ENCODE data around the gene GCGR. TPM values are rescaled to one million over a fixed set of nuclear protein-coding genes. Genes with fewer than 3 reads are reported as not detected.

GCGR gene
- total RNA-seq (2014; rRNA removed; shearing (Covaris generic)), result 0.07 and 0.11 TPM in 2 replicates

- DNase-seq, result peak; percentile 88
- H3K27me3 ChIP-seq (ENCODE audit: control insufficient read depth, insufficient read depth, low read length), result peaks cover 58% of the 10 kb centered on the region
- H3K36me3 ChIP-seq (replicated peaks; ENCODE audit: control insufficient read depth, insufficient read depth, low read length), result no peaks in the 10 kb centered on the region
- H3K4me3 ChIP-seq (ENCODE audit: insufficient read depth, low read depth, low read length), result peak within 1 kb of the TSS; percentile 30
These were observed at the start of gene GCGR for GRCh38 chr17:81803728-81804558. GCGR (plus strand) TSS chr17:81804150; CDS start chr17:81809019, 4,869 bp downstream.

DNA sequence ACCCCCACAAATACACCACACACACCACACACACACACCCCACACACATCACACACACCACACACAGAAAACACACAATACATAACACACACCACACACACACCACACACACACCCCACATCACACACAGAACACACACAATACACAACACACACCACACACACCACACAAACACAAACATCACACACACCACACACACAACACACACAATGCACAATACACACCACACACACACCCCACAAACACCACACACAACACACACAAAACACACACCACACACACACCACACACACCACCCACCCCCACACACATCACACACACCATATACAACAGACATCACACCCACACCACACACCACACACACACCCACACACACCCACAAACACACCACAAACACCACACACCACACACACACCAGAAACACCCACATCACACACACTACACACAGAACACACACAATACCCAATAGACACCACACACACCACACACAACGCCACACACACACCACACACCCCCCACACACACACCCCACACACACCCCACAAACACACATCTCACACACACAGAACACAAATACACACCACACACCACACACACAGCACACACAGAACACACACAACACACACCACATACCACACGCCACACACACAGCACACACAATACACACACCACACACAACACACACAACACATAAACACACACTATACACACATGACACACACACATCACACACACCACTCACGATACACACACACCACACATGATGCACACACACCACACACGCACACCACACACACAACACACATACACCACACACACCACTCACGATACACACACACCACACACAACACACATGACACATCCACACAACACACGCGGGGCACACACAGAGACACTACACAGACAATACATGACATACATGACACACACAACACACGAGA lies 11.0 kb upstream of the GCGR start:
- no peaks in the 10 kb centered on the region for H3K36me3 ChIP-seq (replicated peaks; ENCODE audit: control insufficient read depth, insufficient read depth, low read length)
- no peak overlapping the region for H3K4me3 ChIP-seq (ENCODE audit: insufficient read depth, low read depth, low read length)
- no peaks in the 10 kb centered on the region for H3K27me3 ChIP-seq (ENCODE audit: control insufficient read depth, insufficient read depth, low read length)
- DNase-seq, result no peak

DNA sequence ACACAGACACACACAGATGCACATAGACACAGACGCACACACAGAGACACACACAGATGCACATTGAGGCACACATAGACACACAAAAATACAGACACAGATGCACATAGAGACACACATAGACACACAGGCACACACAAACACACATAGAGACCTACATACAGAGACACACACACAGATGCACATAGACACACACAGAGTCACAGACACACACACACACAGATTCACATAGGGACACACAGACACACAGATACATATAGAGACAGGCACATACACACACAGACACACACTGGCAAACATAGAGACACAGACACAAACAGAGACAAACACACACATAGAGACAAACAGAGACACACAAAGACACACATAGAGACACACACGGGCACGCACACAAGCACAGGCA lies 9.9 kb upstream of the GCGR start:
- H3K27me3 ChIP-seq (ENCODE audit: control insufficient read depth, insufficient read depth, low read length), result no peaks in the 10 kb centered on the region
- no peak overlapping the region for H3K4me3 ChIP-seq (ENCODE audit: insufficient read depth, low read depth, low read length)
- no peak for DNase-seq
- no peaks in the 10 kb centered on the region for H3K36me3 ChIP-seq (replicated peaks; ENCODE audit: control insufficient read depth, insufficient read depth, low read length)

- Histone ChIP-seq H3K4me3 (ENCODE audit: insufficient read depth, low read depth, low read length) (no peak overlapping the region), H3K36me3 (replicated peaks; ENCODE audit: control insufficient read depth, insufficient read depth, low read length) (no peaks in the 10 kb centered on the region), H3K27me3 (ENCODE audit: control insufficient read depth, insufficient read depth, low read length) (no peaks in the 10 kb centered on the region)
- DNase-seq, result peak; percentile 58
These were observed 9.4 kb upstream of the GCGR start for GRCh38 chr17:81794509-81794908.

DNA sequence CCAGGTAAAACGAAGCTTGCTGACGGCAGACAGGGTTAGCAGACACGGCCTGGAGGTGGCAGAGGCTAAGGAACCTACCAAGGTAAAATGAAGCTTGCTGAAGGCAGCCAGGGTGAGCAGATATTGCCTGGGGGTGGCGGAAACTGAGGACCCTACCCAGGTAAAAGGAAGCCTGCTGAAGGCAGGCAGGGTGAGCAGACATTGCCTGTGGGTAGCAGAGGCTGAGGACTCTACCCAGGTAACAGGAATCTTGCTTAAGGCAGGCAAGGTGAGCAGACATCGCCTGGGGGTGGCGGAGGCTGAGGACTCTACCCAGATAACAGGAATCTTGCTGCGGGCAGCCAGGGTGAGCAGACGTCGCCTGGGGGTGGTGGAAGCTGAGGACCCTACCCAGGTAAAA lies 2.6 kb upstream of the GCGR start:
- Histone ChIP-seq H3K4me3 (ENCODE audit: insufficient read depth, low read depth, low read length) (no peak overlapping the region), H3K36me3 (replicated peaks; ENCODE audit: control insufficient read depth, insufficient read depth, low read length) (no peaks in the 10 kb centered on the region), H3K27me3 (ENCODE audit: control insufficient read depth, insufficient read depth, low read length) (peaks cover 51% of the 10 kb centered on the region)
- no peak for DNase-seq

DNA sequence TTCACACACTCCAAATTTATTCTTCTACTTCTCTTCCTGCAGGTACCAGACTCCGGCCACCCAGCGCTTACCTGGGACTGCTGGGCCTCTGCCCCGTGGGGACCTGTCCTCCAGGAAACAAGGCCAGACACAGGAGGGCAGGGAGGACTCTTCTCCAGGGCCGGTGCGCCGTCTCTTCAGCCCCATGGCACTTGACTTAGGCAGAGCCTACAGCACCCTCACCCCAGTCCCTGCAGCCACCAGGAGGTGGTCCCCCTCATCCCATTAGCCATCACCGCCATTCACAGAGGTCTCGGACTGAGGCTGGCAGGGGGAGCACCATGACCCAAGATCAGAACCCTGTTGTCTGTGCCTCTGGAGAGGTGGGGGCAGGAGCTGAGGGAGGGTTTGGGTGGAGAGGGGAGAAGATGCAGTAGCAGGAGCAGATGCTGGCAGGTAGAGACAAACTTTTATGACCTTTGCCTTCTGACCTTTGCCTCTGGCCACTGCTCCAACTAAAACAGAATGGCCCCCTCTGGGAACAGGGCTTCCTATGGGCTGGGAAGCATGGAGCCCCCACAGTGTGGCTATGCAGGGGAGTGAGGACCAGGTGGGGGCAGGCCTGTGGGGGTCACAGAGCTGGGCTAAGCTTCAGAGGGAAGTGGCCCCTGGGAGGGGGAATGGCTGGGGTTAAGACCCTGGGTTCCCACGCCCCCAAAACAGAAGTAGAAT lies 1.7 kb upstream of the GCGR start:
- Histone ChIP-seq H3K27me3 (ENCODE audit: control insufficient read depth, insufficient read depth, low read length) (peaks cover 56% of the 10 kb centered on the region), H3K36me3 (replicated peaks; ENCODE audit: control insufficient read depth, insufficient read depth, low read length) (no peaks in the 10 kb centered on the region), H3K4me3 (ENCODE audit: insufficient read depth, low read depth, low read length) (no peak overlapping the region)
- DNase-seq, result no peak

- peak; percentile 78 for DNase-seq
- H3K4me3 ChIP-seq (ENCODE audit: insufficient read depth, low read depth, low read length), result peak overlapping the region; percentile 10; the same call in 1 of the 2 replicates
- peaks cover 58% of the 10 kb centered on the region for H3K27me3 ChIP-seq (ENCODE audit: control insufficient read depth, insufficient read depth, low read length)
- no peaks in the 10 kb centered on the region for H3K36me3 ChIP-seq (replicated peaks; ENCODE audit: control insufficient read depth, insufficient read depth, low read length)
These were observed 900 bp upstream of the GCGR start for GRCh38 chr17:81802856-81803643.

DNA sequence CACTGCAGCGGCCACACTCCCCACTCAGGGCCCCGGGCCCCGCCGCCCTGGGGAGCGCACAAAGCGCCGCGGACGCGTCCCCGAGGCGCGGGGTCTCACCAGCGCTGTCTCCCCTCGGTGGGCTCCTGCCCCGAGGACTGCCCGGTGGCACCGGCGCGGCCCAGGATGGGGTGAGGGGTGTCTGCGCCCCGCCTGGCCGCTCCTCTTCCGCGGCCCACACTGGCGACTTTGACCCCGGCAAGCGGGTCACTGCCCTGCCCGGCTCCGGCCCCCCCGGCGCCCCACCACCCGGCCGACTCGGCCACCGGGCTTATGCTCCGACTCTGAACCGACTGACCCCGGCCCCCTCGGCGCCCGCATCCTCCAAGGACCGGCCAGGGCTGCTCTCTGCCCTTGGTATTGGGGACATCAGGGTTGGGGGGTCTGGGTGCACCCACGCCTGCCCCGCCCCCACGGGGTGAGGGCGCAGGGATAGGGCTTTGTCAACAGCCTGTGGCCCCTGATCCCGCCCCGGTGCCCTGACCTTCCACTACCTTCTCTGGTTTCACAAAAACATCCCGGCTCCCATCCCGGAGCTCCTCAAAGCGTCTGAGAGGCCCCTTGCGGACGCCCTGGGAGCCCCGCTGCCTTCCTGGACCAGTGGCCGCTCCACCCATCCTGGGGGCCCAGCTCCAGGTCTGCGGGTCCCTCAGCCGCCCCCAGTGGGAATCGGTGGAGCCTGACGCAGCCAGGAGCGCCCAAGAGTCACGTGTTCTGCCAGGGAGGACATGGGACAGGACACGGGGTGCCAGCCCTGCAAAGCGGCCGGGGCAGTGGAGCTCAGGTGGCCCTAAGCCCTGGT lies 829 bp downstream of the GCGR start:
- DNase-seq, result peak; percentile 87
- peaks cover 58% of the 10 kb centered on the region for H3K27me3 ChIP-seq (ENCODE audit: control insufficient read depth, insufficient read depth, low read length)
- peak overlapping the region; percentile 27; the same call in 1 of the 2 replicates for H3K4me3 ChIP-seq (ENCODE audit: insufficient read depth, low read depth, low read length)
- H3K36me3 ChIP-seq (replicated peaks; ENCODE audit: control insufficient read depth, insufficient read depth, low read length), result no peaks in the 10 kb centered on the region

DNA sequence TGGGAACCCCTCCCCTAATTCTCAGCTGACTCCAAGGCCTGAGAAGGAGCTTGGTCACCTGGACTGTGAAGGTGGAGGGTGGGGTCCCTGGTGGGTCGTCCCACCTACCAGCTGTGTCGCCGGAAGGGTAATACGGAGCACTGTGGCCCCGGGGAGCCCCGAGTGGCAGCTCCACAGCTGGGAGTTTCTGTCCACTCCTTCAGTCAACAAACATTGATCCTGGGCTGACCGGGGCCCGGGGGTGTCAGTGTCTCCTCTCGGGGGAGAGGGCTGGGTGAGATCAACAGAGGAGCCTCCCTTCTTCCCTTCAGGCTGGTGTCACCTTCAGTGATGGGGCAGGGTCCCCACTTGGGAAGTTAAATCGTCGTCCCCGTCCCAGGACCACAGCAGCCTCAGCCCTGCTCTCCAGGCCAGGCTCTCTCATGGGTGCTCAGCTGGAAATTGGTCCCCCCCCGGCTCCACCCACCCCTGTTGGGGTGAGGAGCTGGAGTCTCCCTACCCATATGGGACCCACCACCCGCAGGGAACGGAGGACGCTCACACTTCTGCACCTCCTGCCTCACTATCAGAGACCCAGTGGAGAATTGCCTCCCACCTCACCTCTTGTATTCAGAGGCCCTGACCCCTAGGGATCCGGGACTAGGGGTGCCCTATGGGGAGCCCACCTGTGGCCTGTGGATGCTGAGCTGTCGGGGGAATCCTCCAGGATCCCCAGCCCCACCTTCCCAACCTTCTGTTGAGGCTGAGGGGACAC lies 1.9 kb downstream of the GCGR start:
- peak; percentile 60 for DNase-seq
- Histone ChIP-seq H3K36me3 (replicated peaks; ENCODE audit: control insufficient read depth, insufficient read depth, low read length) (no peaks in the 10 kb centered on the region), H3K4me3 (ENCODE audit: insufficient read depth, low read depth, low read length) (no peak overlapping the region), H3K27me3 (ENCODE audit: control insufficient read depth, insufficient read depth, low read length) (peaks cover 57% of the 10 kb centered on the region)

- peaks cover 51% of the 10 kb centered on the region for H3K27me3 ChIP-seq (ENCODE audit: control insufficient read depth, insufficient read depth, low read length)
- H3K36me3 ChIP-seq (replicated peaks; ENCODE audit: control insufficient read depth, insufficient read depth, low read length), result no peaks in the 10 kb centered on the region
- no peak overlapping the region for H3K4me3 ChIP-seq (ENCODE audit: insufficient read depth, low read depth, low read length)
- DNase-seq, result peak; percentile 83
These were observed 2.7 kb downstream of the GCGR start for GRCh38 chr17:81806461-81807209.

DNA sequence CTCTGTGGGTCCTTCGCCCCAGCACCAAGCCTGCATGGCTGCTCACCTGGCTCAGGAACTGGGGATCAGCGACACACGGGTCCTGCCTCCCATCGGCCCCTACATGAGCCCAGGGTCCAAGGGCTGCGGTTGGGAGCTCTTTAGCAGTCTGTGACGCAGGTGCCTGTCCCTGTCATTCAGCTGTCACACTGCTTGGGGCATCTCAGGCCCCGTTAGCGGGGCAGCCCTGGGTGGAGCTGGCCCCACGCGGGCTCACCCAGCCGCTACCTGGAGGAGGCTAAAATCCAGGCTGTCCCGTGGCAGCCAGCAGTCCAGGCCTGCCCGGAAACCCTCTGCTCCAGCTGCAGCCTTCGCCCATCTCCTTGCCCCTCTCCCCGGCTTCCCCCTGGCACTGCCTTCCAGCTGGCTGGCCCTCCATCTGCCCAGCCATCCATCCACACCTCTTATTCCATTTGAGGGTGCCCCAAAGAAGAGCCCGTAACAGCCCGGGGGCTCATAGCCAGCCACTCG lies 3.3 kb downstream of the GCGR start:
- Histone ChIP-seq H3K4me3 (ENCODE audit: insufficient read depth, low read depth, low read length) (no peak overlapping the region), H3K27me3 (ENCODE audit: control insufficient read depth, insufficient read depth, low read length) (peaks cover 45% of the 10 kb centered on the region), H3K36me3 (replicated peaks; ENCODE audit: control insufficient read depth, insufficient read depth, low read length) (no peaks in the 10 kb centered on the region)
- DNase-seq, result no peak

- DNase-seq, result peak; percentile 51
- Histone ChIP-seq H3K27me3 (ENCODE audit: control insufficient read depth, insufficient read depth, low read length) (peaks cover 39% of the 10 kb centered on the region), H3K4me3 (ENCODE audit: insufficient read depth, low read depth, low read length) (no peak overlapping the region), H3K36me3 (replicated peaks; ENCODE audit: control insufficient read depth, insufficient read depth, low read length) (no peaks in the 10 kb centered on the region)
These were observed 3.9 kb downstream of the GCGR start for GRCh38 chr17:81807839-81808238.
